ENCODE measurements around the gene TRAK1. TPM values are rescaled to one million over a fixed set of nuclear protein-coding genes. Genes with fewer than 3 reads are reported as not detected.

The TRAK1 gene
- total and polyA plus RNA-seq, 10 of the 15 experiments (the other 5 are each of a cell fraction or from before 2014, with no cell fraction given), result 6.6 to 46.2 (median 23.7) TPM

GRCh38 chr3:42055291-42055690 is 35.9 kb upstream of the TRAK1 start (continued):
- TF ChIP-seq EP300 (IDR thresholded peaks at IDR 0.05; ENCODE audit: borderline replicate concordance in 1 of 2, control insufficient read depth in 1 of 2, low read depth in 2 of 2, low read length in 2 of 2) (no peak), KDM1A (IDR thresholded peaks at IDR 0.05; ENCODE audit: borderline replicate concordance) (no peak), ZBTB4 (CRISPR knock-in tag; IDR thresholded peaks at IDR 0.05) (no peak), BMI1 (IDR thresholded peaks at IDR 0.05; ENCODE audit: borderline replicate concordance) (no peak)

- Histone ChIP-seq H4K20me1 (ENCODE audit: control insufficient read depth, insufficient read depth) (peaks cover 4% of the 10 kb centered on the region; the same call in 1 of the 2 replicates), H3K9me3 (replicated peaks; ENCODE audit: control insufficient read depth, insufficient read depth, low read length) (no peaks in the 10 kb centered on the region), H3K27ac (ENCODE audit: control insufficient read depth, insufficient read depth) (peak overlapping the region; percentile 45; the same call in 1 of the 2 replicates), H3K9ac (ENCODE audit: control insufficient read depth, insufficient read depth, low read length) (no peak overlapping the region), H3K36me3 (ENCODE audit: control insufficient read depth in 2 of 2, insufficient read depth in 2 of 2, low read length in 1 of 2) (no peaks in the 10 kb centered on the region; a peak in 1 of 4 replicates), H3K4me1 (ENCODE audit: control insufficient read depth, insufficient read depth, low read length) (peaks cover 27% of the 10 kb centered on the region), H3K4me3 (0 out of 2 replicates have a peak overlapping the region, but pooled peaks have one; percentile 31), H3K27me3 (replicated peaks in 1 of 2; ENCODE audit: control insufficient read depth in 2 of 2, insufficient read depth in 2 of 2, low read length in 1 of 2) (no peaks in the 10 kb centered on the region), H3K4me2 (ENCODE audit: control insufficient read depth, insufficient read depth) (peak overlapping the region; percentile 85), H2AFZ (ENCODE audit: control insufficient read depth, low read depth, low read length) (no peak overlapping the region), H3K79me2 (ENCODE audit: control insufficient read depth, insufficient read depth, low read length) (peaks cover 69% of the 10 kb centered on the region)
- POLR2A ChIA-PET, result interaction anchor here (1.0 kb wide), 1 partner anchor 10 kb away, joined by 4 read pairs; no protein-coding TSS in a partner anchor
- intact Hi-C loops (cut with micrococcal nuclease; ENCODE audit: unreplicated experiment) (no loop called here), in situ Hi-C loops (cut with MboI) (no loop called here)
- WGBS (ENCODE audit: insufficient coverage, insufficient replicate concordance, low lambda C conversion rate, missing lambda C conversion rate), result 51% methylated on average over 2 of the region's 2 CpGs
- FAIRE-seq (no peak), ATAC-seq (no peak), DNase-seq (ENCODE audit: low read depth, low spot score) (no peak)
- SMC1A ChIA-PET (ENCODE audit: uncharacterized antibody, unreplicated experiment), result interaction anchor here (0.9 to 3.2 kb wide), 9 partner anchors 8 to 88 kb away, joined by 3 to 12 read pairs (median 3); no protein-coding TSS in a partner anchor
- RAD21 ChIA-PET (ENCODE audit: unreplicated experiment), result interaction anchor here (0.9 to 1.2 kb wide), 2 partner anchors 9 to 41 kb away, joined by 3 read pairs; no protein-coding TSS in a partner anchor
- CTCF ChIA-PET, result interaction anchor here (1.1 to 1.7 kb wide), 2 partner anchors 11 to 37 kb away, joined by 3 to 5 read pairs; no protein-coding TSS in a partner anchor
- no TSS peak for BruUV-seq (replicated peaks)
- TF ChIP-seq E2F4 (IDR thresholded peaks at IDR 0.05; ENCODE audit: low read depth, low read length) (no peak), SP1 (IDR thresholded peaks at IDR 0.05; ENCODE audit: low read depth, low read length) (no peak), ASH2L (IDR thresholded peaks at IDR 0.05; ENCODE audit: borderline replicate concordance, low read depth) (no peak), TARDBP (IDR thresholded peaks at IDR 0.05; ENCODE audit: borderline replicate concordance) (no peak), ZNF592 (IDR thresholded peaks at IDR 0.05) (no peak), CBX3 (IDR thresholded peaks at IDR 0.05; ENCODE audit: borderline replicate concordance, low read depth) (no peak), SIX5 (IDR thresholded peaks at IDR 0.05; ENCODE audit: low read depth, low read length, severe bottlenecking) (no peak), SMC3 (IDR thresholded peaks at IDR 0.05; ENCODE audit: borderline replicate concordance, low read length) (no peak), HCFC1 (IDR thresholded peaks at IDR 0.05; ENCODE audit: low read length) (no peak), BMI1 (IDR thresholded peaks at IDR 0.05; ENCODE audit: borderline replicate concordance) (no peak), IRF4 (IDR thresholded peaks at IDR 0.05; ENCODE audit: low read depth, low read length) (no peak), LARP7 (IDR thresholded peaks at IDR 0.05) (no peak)
These were observed 34.3 kb upstream of the TRAK1 start for GRCh38 chr3:42056840-42057239.

Measured in GM12878 (cell line).